Thoracic aorta (tissue), 2 donors: Measurements from ENCODE around the gene NTMT2. TPM values are rescaled to one million over a fixed set of nuclear protein-coding genes. Genes with fewer than 3 reads are reported as not detected.

ENCODE experiments used
- ATAC-seq: fragments of 150-250 bp; one replicate; pipeline ENCODE4 v1.8.0; 2017; ENCODE audit warnings: low read depth; ENCODE audit not compliant: insufficient number of reproducible peaks, low FRiP score
- DNase-seq: peaks from one replicate; pipeline ENCODE4 v3.0.0-alpha.2; 2020; ENCODE audit warnings: low spot score
- H3K27ac ChIP-seq, 2 donors: fragments of 200-600 bp; sonication (generic); 1 replicate in 1 of 2; 2 replicates in 1 of 2; pipeline ENCODE4 v1.5.1; 2016; ENCODE audit warnings: mild to moderate bottlenecking in 2 of 2, moderate library complexity in 2 of 2
- H3K27me3 ChIP-seq: fragments of 200-600 bp; sonication (generic); replicated peaks from 2 replicates; pipeline ENCODE4 v1.6.0; 2016; ENCODE audit warnings: mild to moderate bottlenecking; ENCODE audit not compliant: insufficient read depth
- H3K36me3 ChIP-seq: fragments of 200-600 bp; sonication (generic); one replicate; pipeline ENCODE4 v1.5.1; 2016
- H3K4me1 ChIP-seq, 2 donors: fragments of 200-600 bp; sonication (generic); 1 replicate in 1 of 2; 2 replicates in 1 of 2; pipeline versions ENCODE4 v1.5.1 to v1.6.0; 2016; ENCODE audit warnings: low read depth in 2 of 2, mild to moderate bottlenecking in 1 of 2; ENCODE audit not compliant: control insufficient read depth in 1 of 2
- H3K4me3 ChIP-seq: fragments of 200-600 bp; sonication (generic); 2 replicates; pipeline ENCODE4 v1.5.1; 2016; ENCODE audit warnings: mild to moderate bottlenecking
- H3K9me3 ChIP-seq: fragments of 200-600 bp; sonication (generic); 2 replicates; pipeline ENCODE4 v1.5.1; 2016
- total RNA-seq, 2 donors: library from RNA; depleted of rRNA; stranded (reverse); fragments of >200 nt; gene quantifications; one replicate each; pipeline versions ENCODE4 v1.1.0 to v1.2.3, GENCODE V29; 2016
- TF ChIP-seq, protein P1 (sequence below): fragments of 200-600 bp; sonication (generic); IDR thresholded peaks from one replicate; pipeline ENCODE4 v1.5.1; 2019; ENCODE audit warnings: antibody characterized with exemption

The NTMT2 gene
- total RNA-seq, 2 donors from 2014 or later: not detected

DNA sequence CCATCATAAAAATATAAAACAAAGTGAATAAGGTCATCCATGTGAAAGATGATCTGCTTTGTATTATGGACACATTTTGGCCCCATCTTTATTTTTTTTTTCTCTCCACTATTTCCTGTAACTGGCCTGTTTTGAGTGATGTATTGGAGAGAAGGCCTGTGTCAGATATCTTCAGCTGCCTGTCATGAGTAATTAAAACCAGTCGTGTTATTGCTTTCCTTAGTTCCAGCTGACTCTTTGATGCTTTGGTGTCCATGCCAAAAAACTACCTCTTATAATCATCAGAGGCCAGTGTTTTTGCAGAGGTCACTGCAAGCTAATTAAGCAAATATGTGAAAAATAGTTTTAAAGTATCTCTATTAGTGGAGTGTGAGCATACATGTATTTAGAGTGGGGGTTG is 29.7 kb downstream of the NTMT2 start:
- H3K27ac ChIP-seq: no peak overlapping the region
- TF ChIP-seq, protein P1, sequence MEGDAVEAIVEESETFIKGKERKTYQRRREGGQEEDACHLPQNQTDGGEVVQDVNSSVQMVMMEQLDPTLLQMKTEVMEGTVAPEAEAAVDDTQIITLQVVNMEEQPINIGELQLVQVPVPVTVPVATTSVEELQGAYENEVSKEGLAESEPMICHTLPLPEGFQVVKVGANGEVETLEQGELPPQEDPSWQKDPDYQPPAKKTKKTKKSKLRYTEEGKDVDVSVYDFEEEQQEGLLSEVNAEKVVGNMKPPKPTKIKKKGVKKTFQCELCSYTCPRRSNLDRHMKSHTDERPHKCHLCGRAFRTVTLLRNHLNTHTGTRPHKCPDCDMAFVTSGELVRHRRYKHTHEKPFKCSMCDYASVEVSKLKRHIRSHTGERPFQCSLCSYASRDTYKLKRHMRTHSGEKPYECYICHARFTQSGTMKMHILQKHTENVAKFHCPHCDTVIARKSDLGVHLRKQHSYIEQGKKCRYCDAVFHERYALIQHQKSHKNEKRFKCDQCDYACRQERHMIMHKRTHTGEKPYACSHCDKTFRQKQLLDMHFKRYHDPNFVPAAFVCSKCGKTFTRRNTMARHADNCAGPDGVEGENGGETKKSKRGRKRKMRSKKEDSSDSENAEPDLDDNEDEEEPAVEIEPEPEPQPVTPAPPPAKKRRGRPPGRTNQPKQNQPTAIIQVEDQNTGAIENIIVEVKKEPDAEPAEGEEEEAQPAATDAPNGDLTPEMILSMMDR: no peak
- DNase-seq: no peak
- ATAC-seq: no peak
- H3K4me1 ChIP-seq: no peaks in the 10 kb centered on the region
- H3K9me3 ChIP-seq: no peaks in the 10 kb centered on the region
- H3K36me3 ChIP-seq: no peaks in the 10 kb centered on the region
- no peaks in the 10 kb centered on the region for H3K27me3 ChIP-seq
- no peak overlapping the region for H3K4me3 ChIP-seq

DNA sequence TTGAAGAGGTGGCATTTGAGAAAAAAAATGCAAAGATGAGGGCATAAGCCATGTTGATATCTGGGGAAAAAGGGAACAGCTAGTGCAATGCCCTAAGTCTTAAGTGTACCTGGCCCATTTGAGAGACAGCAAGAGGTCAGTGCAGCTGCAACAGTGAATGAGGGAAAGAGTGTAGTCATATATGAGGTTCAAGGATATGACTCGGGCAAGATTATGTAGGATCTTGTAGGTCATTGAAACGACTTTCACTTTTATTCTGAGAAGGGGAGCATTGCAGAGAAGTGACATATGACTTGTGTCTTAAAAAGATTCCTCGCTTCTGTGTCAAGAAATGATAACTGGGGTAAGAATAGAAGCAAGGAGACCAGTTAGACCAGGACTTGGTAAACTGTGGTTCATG is 31.0 kb downstream of the NTMT2 start:
- H3K36me3 ChIP-seq: no peaks in the 10 kb centered on the region
- DNase-seq (no peak), ATAC-seq (no peak)
- TF ChIP-seq, protein P1: no peak
- no peak overlapping the region for H3K27ac ChIP-seq
- H3K27me3 ChIP-seq: no peaks in the 10 kb centered on the region
- H3K4me1 ChIP-seq: no peaks in the 10 kb centered on the region
- H3K4me3 ChIP-seq: no peak overlapping the region
- no peaks in the 10 kb centered on the region for H3K9me3 ChIP-seq

DNA sequence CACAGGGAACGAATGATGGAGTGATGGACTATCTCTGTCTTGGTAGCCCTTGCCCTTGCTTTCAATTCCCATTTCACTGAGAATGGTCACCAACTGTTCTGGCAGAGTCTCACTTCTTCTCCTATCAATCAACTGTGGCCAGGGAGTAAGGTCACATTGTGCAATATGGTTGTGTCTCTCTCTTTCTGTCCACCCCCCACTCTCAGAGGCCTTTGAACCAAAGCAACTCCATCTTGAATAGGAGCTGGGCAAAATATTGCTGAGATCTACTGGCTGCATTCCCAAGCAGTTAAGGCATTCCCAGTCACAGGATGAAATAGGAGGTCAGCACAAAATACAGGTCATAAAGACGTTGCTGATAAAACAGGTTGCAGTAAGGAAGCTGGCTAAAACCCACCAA is 36.7 kb downstream of the NTMT2 start:
- H3K4me1 ChIP-seq: no peaks in the 10 kb centered on the region
- no peaks in the 10 kb centered on the region for H3K36me3 ChIP-seq
- TF ChIP-seq, protein P1: no peak
- no peak overlapping the region for H3K27ac ChIP-seq
- no peak overlapping the region for H3K4me3 ChIP-seq
- H3K9me3 ChIP-seq: peaks cover 6% of the 10 kb centered on the region
- no peak for ATAC-seq
- DNase-seq: no peak
- H3K27me3 ChIP-seq: no peaks in the 10 kb centered on the region

DNA sequence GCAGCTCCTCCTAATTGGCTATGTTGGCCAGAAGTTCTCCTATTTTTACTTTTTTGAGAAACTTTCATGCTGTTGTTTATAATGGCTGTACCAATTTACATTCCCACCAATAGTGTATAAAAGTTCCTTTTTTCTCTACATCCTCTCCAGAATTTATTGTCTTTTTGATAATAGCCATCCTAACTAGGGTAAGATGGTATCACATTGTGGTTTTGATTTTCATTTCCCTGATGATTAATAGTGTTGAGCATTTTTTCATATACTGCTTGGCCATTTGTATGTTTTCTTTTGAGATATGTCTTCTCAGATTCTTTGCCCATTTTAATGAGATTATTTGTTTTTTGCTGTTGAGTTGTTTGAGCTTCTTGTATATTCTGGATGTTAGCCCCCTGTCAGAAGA is 46.8 kb downstream of the NTMT2 start:
- no peak for DNase-seq
- Histone ChIP-seq H3K27ac (no peak overlapping the region), H3K4me1 (peaks cover 15 to 30% of the 10 kb centered on the region in 2 donors), H3K9me3 (peaks cover 2% of the 10 kb centered on the region), H3K27me3 (no peaks in the 10 kb centered on the region), H3K4me3 (no peak overlapping the region), H3K36me3 (no peaks in the 10 kb centered on the region)
- ATAC-seq: no peak
- TF ChIP-seq, protein P1: no peak

DNA sequence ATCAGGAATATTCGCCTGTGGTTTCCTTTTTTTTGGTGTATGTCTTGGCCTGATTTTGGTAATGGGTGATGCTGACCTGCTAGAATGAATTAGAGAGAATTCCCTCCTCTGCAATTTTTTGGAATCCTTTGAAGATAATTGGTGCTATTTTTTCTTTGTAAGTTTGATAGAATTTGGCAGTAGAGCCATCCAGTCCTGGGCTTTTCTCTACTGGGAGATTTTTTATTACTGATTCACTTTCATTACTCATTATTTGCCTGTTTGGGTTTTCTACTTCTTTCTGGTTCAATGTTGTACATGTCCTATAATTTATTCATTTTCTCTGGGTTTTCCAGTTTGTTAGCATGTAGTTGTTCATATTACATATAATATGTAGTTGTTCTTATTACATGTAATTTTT is 48.7 kb downstream of the NTMT2 start:
- no peak overlapping the region for H3K27ac ChIP-seq
- no peaks in the 10 kb centered on the region for H3K36me3 ChIP-seq
- peaks cover 19 to 46% of the 10 kb centered on the region in 2 donors for H3K4me1 ChIP-seq
- no peaks in the 10 kb centered on the region for H3K27me3 ChIP-seq
- no peaks in the 10 kb centered on the region for H3K9me3 ChIP-seq
- TF ChIP-seq, protein P1: no peak
- no peak overlapping the region for H3K4me3 ChIP-seq
- ATAC-seq (no peak), DNase-seq (no peak)
